Measurements from ENCODE around the gene TGFBR3.
"Not testable (repeated sequence)": the region's sequence is repeated elsewhere in the genome, so short reads cannot be mapped to it uniquely, and the experiment has no call there.

TGFBR3 gene

DNA sequence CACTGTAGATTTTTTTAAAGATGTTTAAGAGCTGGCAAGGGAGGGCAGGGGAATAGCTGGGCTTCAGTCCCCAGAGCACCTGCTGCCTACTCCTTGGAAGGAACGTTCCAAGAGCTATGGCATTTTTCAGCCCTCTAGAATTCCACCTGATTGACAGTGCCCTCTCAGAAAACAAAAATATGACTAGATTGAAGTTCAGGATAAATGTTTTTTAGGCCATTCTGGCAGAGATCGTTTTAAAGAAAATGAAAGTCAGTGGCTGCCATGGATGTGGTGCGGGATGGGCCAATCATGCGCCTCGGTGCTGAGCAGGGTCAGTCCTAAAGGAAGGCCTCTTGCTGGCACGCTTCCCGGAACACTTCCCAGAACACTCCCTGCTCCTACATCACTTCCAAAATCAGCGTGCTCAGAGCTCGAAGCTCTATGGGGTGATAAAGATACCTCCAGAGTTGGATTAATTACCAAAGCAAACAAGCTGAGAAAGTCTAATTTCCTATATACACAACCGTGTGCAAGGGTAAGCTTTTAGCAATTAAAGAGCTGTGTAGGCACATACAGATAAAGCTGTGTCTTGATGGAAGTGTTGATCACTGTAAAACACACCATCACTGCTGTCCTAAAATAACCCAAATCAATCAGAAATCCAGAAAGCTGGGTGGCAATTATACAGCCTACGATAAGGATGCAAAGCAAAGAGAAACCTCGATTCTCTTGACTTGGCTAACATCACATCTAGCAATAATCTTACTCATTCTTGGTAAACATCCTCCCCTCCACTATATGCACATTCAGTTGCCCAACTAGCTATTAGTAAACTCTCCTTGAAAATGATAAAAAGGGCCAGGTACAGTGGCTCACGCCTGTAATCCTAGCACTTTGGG, 34.6 kb downstream of the TGFBR3 start:
- no peak for DNase-seq (ENCODE audit: low read depth in 3 of 3)

- DNase-seq (ENCODE audit: low read depth in 3 of 3) = no peak
Observed at GRCh38 chr1:91850708-91851107, 35.2 kb downstream of the TGFBR3 start.

GRCh38 chr1:91847851-91848250, 38.1 kb downstream of the TGFBR3 start:
- DNase-seq (ENCODE audit: low read depth in 3 of 3) = no peak

- no peak for DNase-seq (ENCODE audit: low read depth in 3 of 3)
Observed at GRCh38 chr1:91846639-91847013, 39.3 kb downstream of the TGFBR3 start.

DNA sequence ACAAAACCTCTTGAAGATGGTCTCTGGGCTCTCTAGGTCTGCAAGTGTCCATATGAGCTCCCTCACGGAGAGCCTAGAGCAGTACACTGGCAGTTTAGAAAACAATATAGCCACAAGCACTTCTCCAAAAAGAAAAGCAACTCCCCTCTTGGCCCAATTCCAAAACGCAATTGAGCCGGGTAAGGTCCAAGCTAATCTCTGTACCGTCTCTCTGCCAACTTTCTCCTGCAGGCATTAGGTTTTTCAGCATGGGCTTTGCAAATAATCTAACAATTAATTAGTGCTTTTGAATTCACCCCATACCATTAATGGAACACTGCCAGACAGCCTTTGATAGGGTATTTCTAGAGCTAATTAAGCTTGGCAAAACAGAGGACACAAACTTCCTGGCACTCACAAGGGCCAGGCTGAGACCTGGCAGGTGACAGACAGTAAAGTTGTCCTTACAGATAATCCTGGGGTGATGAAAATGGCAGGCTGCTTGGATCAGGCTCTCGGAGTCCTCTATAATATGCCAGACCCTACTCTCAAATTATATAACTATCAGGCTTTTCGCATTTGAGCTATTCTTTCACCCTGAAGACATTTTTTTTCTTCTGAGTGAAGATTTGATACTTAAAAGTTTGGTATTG, 39.8 kb downstream of the TGFBR3 start:
- DNase-seq (ENCODE audit: low read depth in 3 of 3) = no peak

DNA sequence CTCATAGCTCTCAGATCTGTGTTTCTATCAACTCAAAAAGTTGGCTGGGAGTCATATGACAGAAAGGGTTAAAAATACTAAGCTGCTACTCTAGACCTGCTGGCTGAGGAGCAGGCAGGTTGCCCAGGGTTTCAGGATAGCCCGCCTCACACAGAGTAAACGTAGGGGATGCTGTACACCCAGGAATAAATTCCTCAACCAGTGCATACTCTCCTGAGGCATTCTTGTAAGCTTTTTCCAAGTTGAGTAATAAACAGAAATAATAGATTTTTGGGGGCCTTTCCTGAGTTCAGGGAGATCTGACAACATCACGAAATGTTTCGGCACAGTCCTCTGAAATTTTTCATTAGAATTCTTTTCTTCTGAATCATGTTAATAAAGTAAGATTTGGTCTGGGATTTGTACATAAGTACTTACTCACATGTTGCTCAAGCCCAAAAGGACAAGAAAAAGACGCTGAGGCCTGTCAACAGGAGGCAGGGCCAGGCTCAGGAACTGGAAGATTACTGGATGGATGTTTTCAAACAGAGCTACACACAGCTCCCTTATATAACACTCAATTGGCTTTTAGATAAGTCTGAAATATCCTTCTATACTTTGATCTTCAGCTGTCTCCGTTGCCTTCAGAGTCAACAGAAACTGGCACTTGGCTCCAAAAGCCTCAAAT, 41.0 kb downstream of the TGFBR3 start:
- no peak for DNase-seq (ENCODE audit: low read depth in 3 of 3)

DNA sequence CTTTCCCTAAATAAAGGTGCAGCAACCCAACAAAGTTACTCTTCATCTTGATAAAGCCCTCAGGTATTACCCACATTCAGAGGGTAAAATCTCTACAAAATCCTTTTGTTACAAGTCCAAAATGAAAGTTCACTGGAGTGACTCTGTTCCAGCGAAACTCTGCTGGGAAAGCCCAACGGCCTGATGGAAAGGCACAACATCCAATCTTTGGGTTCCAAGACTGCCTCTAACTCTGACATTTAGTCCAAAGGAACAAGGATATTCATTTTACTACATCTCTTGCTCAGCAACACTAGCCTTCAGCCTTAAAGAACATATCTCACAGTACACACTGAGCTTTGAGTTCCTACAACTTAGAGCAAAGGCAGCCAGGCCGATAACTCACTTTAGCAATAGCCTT, 42.1 kb downstream of the TGFBR3 start:
- no peak for DNase-seq (ENCODE audit: low read depth in 3 of 3)

DNA sequence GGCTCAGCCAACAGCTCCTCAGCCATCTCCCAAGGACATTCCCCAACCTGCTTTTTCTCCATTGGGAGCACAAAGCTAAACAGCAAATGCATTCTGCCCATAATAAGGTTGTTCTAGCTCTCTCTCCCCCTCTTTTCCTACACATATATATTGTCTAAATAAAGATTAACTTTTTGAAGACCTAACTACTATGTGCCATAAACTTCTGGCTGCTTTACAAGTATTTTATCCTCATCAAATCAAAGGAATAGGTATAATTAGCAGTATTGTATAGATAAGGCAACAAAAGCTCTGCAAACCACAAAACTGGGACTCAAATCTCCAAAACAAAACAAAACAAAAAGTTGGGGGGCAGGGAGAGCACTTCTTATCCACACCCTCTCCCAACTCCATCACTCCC, 43.4 kb downstream of the TGFBR3 start:
- DNase-seq (ENCODE audit: low read depth in 3 of 3) = no peak

GRCh38 chr1:91842056-91842455, 43.9 kb downstream of the TGFBR3 start:
- no peak for DNase-seq (ENCODE audit: low read depth in 3 of 3)

- not testable (repeated sequence) for DNase-seq (ENCODE audit: low read depth in 3 of 3)
Observed at GRCh38 chr1:91840276-91840675, 45.7 kb downstream of the TGFBR3 start.

DNA sequence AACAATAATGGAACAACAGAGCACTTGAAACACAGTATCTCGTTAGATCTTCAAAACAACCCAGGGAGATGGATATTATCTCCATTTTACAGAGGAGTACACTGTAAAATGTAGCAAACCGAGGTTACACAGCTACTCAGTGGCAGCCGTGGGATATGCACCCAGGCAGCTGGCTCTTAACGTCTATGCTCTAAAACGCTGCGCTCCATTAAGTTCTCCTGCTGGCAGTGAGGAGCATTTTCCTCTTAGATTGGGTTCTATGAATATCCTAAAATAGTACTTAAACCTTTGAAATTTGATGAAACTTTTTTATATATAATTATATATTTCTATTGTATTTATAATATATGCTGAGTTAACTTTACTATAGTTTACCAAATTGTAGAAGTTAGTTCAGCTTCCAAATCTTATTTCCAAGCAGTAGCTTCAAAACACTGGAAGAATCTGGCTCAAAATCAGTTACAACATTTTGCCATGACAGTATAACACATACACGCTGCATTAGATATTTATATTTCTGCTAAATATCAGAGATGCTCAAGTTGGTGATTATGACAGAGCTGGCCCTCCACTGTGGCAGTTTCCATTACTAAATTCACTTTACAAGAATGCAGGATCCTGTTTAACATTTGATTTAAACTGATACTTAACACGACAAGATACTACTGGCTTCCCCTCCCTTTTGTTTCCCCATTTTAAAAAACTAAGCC, 49.5 kb downstream of the TGFBR3 start:
- no peak for DNase-seq (ENCODE audit: low read depth in 3 of 3)

GRCh38 chr1:91835087-91835521, 50.8 kb downstream of the TGFBR3 start:
- no peak for DNase-seq (ENCODE audit: low read depth in 3 of 3)

GRCh38 chr1:91834549-91834948, 51.4 kb downstream of the TGFBR3 start:
- not testable (repeated sequence) for DNase-seq (ENCODE audit: low read depth in 3 of 3)

GRCh38 chr1:91833946-91834345, 52.0 kb downstream of the TGFBR3 start:
- DNase-seq (ENCODE audit: low read depth in 3 of 3) = no peak

- DNase-seq (ENCODE audit: low read depth in 3 of 3) = no peak
Observed at GRCh38 chr1:91831132-91831930, 54.6 kb downstream of the TGFBR3 start.

GRCh38 chr1:91830242-91831131, 55.5 kb downstream of the TGFBR3 start:
- DNase-seq (ENCODE audit: low read depth in 3 of 3) = no peak

GRCh38 chr1:91829293-91830153, 56.4 kb downstream of the TGFBR3 start:
- no peak for DNase-seq (ENCODE audit: low read depth in 3 of 3)

DNA sequence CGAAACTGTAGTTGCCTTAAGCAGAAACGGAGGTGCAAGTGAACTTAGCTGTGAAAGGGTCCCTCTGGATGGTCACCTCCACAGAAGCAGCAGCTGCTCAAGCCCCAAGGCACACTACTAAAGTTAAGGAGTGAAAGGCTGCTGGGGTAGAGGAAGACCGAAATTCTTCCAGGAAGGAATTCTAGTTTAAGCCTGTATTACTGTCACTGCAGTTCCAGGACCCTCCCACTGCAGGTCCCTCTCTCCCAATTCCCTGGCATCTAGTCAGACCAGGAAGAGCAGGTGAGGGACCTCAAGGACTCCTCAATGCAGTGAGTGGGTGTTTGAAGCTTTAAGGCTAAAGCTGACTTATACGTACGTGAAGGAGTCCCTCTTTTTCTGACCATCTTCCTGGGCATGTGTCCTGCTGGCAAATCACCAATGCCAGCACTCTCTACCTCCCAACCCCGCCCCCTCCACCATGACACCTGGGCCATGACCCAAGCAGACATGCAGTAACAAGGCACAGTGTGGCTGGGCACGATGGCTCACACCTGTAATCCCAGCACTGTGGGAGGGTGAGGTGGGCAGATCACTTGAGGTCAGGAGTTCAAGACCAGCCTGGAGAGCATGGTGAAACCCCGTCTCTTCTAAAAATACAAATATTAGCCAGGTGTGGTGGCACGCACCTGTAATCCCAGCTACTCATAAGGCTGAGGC, 57.2 kb downstream of the TGFBR3 start:
- DNase-seq (ENCODE audit: low read depth in 3 of 3) = no peak
